ENCODE data around the gene LIMK2. TPM values are rescaled to one million over a fixed set of nuclear protein-coding genes. Genes with fewer than 3 reads are reported as not detected.

The LIMK2 gene
- total and polyA plus RNA-seq, 9 of the 15 experiments (the other 6 are each of a cell fraction or from before 2014, with no cell fraction given), result 1.1 to 14.5 (median 8.5) TPM

- TF ChIP-seq ARID4B (CRISPR knock-in tag; IDR thresholded peaks at IDR 0.05) (0 out of 2 replicates have a peak, but pooled peaks have one; percentile 21), RB1 (IDR thresholded peaks at IDR 0.05; ENCODE audit: low read depth) (peak; percentile 49; the same call in 1 of the 2 replicates), YY1 (IDR thresholded peaks at IDR 0.05; ENCODE audit: borderline replicate concordance in 1 of 3, control insufficient read depth in 1 of 3, extremely low read depth in 1 of 3, insufficient read depth in 3 of 3, insufficient read length in 1 of 3, insufficient replicate concordance in 2 of 3, low read depth in 1 of 3, low read length in 2 of 3) (peak in 2 of 3 experiments; percentile 16 to 56), ZNF224 (CRISPR knock-in tag; IDR thresholded peaks at IDR 0.05) (no peak), ZC3H8 (IDR thresholded peaks at IDR 0.05) (no peak), SIN3A (IDR thresholded peaks at IDR 0.05; ENCODE audit: borderline replicate concordance in 2 of 2, control insufficient read depth in 1 of 2, low read depth in 2 of 2, low read length in 2 of 2) (peak in 1 of 2 experiments; percentile 78; a peak in 1 of 4 replicates), MTF1 (CRISPR knock-in tag; IDR thresholded peaks at IDR 0.05; ENCODE audit: borderline replicate concordance) (no peak), TARDBP (IDR thresholded peaks at IDR 0.05) (peak; percentile 39; the same call in 1 of the 2 replicates), NRF1 (conservative IDR thresholded peaks at IDR 0.05 in 1 of 2, IDR thresholded peaks at IDR 0.05 in 1 of 2) (peak; percentile 83 to 87), MYC (IDR thresholded peaks at IDR 0.05; ENCODE audit: low read depth, low read length) (peak; percentile 87), MYC (CRISPR knock-in tag; IDR thresholded peaks at IDR 0.05; ENCODE audit: borderline replicate concordance, low read depth) (no peak), HDAC1 (IDR thresholded peaks at IDR 0.05) (peak in 1 of 2 experiments; percentile 89; a peak in 2 of 4 replicates), NKRF (IDR thresholded peaks at IDR 0.05; ENCODE audit: borderline replicate concordance) (peak; percentile 55; the same call in 1 of the 2 replicates), ZEB2 (IDR thresholded peaks at IDR 0.05) (no peak), MBD2 (IDR thresholded peaks at IDR 0.05; ENCODE audit: borderline replicate concordance, low read depth) (peak; percentile 56; the same call in 1 of the 2 replicates), ESRRB (CRISPR knock-in tag; IDR thresholded peaks at IDR 0.05; ENCODE audit: borderline replicate concordance) (no peak)
- TF ChIP-seq, protein P1, sequence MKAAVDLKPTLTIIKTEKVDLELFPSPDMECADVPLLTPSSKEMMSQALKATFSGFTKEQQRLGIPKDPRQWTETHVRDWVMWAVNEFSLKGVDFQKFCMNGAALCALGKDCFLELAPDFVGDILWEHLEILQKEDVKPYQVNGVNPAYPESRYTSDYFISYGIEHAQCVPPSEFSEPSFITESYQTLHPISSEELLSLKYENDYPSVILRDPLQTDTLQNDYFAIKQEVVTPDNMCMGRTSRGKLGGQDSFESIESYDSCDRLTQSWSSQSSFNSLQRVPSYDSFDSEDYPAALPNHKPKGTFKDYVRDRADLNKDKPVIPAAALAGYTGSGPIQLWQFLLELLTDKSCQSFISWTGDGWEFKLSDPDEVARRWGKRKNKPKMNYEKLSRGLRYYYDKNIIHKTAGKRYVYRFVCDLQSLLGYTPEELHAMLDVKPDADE (conservative IDR thresholded peaks at IDR 0.05; ENCODE audit: control insufficient read depth, low read depth, low read length), result peak; percentile 47; the same call in 1 of the 2 replicates
Observed at GRCh38 chr22:31290494-31291471, 78.7 kb downstream of the LIMK2 start (continued).

All from K562 (cell line).